H1 (cell line): ENCODE results near the gene LYPD3. TPM values are rescaled to one million over a fixed set of nuclear protein-coding genes. Genes with fewer than 3 reads are reported as not detected.

ENCODE experiments used
- CTCF ChIA-PET: fragments of 300-600 bp; sonication (Branson Sonifier 250); formaldehyde crosslinking; loops from one replicate; lab custom pipeline; 2021; ENCODE audit not compliant: partially characterized antibody; lab: Charles Lee
- POLR2A ChIA-PET: fragments of 300-600 bp; sonication (Branson Sonifier 250); formaldehyde crosslinking; loops from one replicate; lab custom pipeline; 2021; ENCODE audit warnings: inconsistent platforms; ENCODE audit not compliant: partially characterized antibody; lab: Charles Lee
- DNase-seq, 2 experiments: peaks; one replicate each; pipeline versions ENCODE4 v3.0.0 to v3.0.0-alpha.2; 2010 to 2022; ENCODE audit warnings: low spot score in 2 of 2, low read depth in 1 of 2, mixed read lengths in 1 of 2
- FAIRE-seq: peaks from 2 replicates; lab custom pipeline; 2011; peaks lifted over from hg19 to GRCh38; lab: Jason Lieb, UNC
- H2AFZ ChIP-seq: 2 replicates; pipeline ENCODE4 v1.8.1; 2012; ENCODE audit warnings: low read length, inconsistent platforms
- H2AK5ac ChIP-seq: 2 replicates; pipeline ENCODE4 v1.6.1; 2013; ENCODE audit warnings: low read depth, low read length
- H2BK120ac ChIP-seq: replicated peaks from 2 replicates; pipeline ENCODE3; 2013; ENCODE audit warnings: low read depth, low read length, inconsistent platforms
- H2BK12ac ChIP-seq: 2 replicates; pipeline ENCODE4 v1.6.1; 2013; ENCODE audit warnings: low read depth, low read length
- H2BK15ac ChIP-seq: 2 replicates; pipeline ENCODE4 v1.6.1; 2013; ENCODE audit warnings: low read length
- H2BK20ac ChIP-seq: 2 replicates; pipeline ENCODE4 v1.6.1; 2013; ENCODE audit warnings: low read length
- H2BK5ac ChIP-seq: 2 replicates; pipeline ENCODE4 v1.6.1; 2013; ENCODE audit warnings: low read depth, low read length
- H3K14ac ChIP-seq: 2 replicates; pipeline ENCODE4 v1.6.1; 2013; ENCODE audit warnings: inconsistent platforms; ENCODE audit not compliant: insufficient read length
- H3K18ac ChIP-seq: 2 replicates; pipeline ENCODE4 v1.6.1; 2013; ENCODE audit warnings: low read length; ENCODE audit errors: extremely low read depth
- H3K23ac ChIP-seq: 2 replicates; pipeline ENCODE4 v1.6.1; 2013; ENCODE audit warnings: inconsistent platforms; ENCODE audit not compliant: insufficient read length
- H3K23me2 ChIP-seq: 2 replicates; pipeline ENCODE4 v1.6.1; 2013; ENCODE audit warnings: low read depth, low read length
- H3K27ac ChIP-seq: 2 replicates; pipeline ENCODE4 v1.6.1; 2011; ENCODE audit warnings: low read depth, low read length, inconsistent platforms
- H3K27me3 ChIP-seq, 4 experiments: replicated peaks in 1 of 4; 1 replicate in 1 of 4; 2 replicates in 3 of 4; pipeline versions ENCODE4 v1.6.1 to v1.8.1; 2011 to 2013; ENCODE audit warnings: low read length in 3 of 4, mild to moderate bottlenecking in 3 of 4, inconsistent platforms in 2 of 4, mixed read lengths in 2 of 4, moderate library complexity in 1 of 4; ENCODE audit not compliant: control insufficient read depth in 3 of 4, insufficient read depth in 3 of 4; ENCODE audit errors: extremely low read depth in 1 of 4
- H3K36me3 ChIP-seq, 4 experiments: 2 replicates each; pipeline versions ENCODE4 v1.6.1 to v1.8.1; 2011 to 2013; ENCODE audit warnings: mild to moderate bottlenecking in 4 of 4, low read length in 3 of 4, moderate library complexity in 2 of 4, control low read depth in 1 of 4, inconsistent platforms in 1 of 4; ENCODE audit not compliant: insufficient read depth in 4 of 4, control insufficient read depth in 2 of 4
- H3K4ac ChIP-seq: replicated peaks from 2 replicates; pipeline ENCODE3; 2013; ENCODE audit warnings: low read length, low read depth, mixed read lengths, inconsistent platforms; ENCODE audit not compliant: insufficient read length
- H3K4me1 ChIP-seq, 4 experiments: replicated peaks in 1 of 4; 1 replicate in 1 of 4; 2 replicates in 3 of 4; pipeline versions ENCODE4 v1.6.1 to v1.8.1; 2011 to 2013; ENCODE audit warnings: low read length in 3 of 4, inconsistent platforms in 2 of 4, mixed read lengths in 1 of 4; ENCODE audit not compliant: insufficient read depth in 4 of 4, control insufficient read depth in 3 of 4
- H3K4me2 ChIP-seq, 2 experiments: 2 replicates each; pipeline versions ENCODE4 v1.6.1 to v1.8.1; 2011 to 2013; ENCODE audit warnings: low read depth in 2 of 2, low read length in 2 of 2, control low read depth in 1 of 2, inconsistent platforms in 1 of 2, mild to moderate bottlenecking in 1 of 2; ENCODE audit not compliant: insufficient read depth in 1 of 2
- H3K4me3 ChIP-seq, 4 experiments: fragments of 200-600, 300-600 bp in 1 of 4; sonication (generic), shearing (Covaris generic), sonication (Bioruptor Twin) in 1 of 4; 2 replicates each; pipeline versions ENCODE4 v1.5.1 to v1.8.1; 2011 to 2016; ENCODE audit warnings: low read length in 4 of 4, low read depth in 3 of 4, control low read depth in 2 of 4, inconsistent platforms in 2 of 4, mild to moderate bottlenecking in 2 of 4, mixed read lengths in 1 of 4, moderate library complexity in 1 of 4; ENCODE audit not compliant: insufficient read depth in 2 of 4; ENCODE audit errors: extremely low read depth in 1 of 4
- H3K56ac ChIP-seq: replicated peaks from 2 replicates; pipeline ENCODE3; 2013; ENCODE audit warnings: low read depth, mild to moderate bottlenecking, mixed read lengths, low read length, inconsistent platforms; ENCODE audit not compliant: insufficient read length
- H3K79me1 ChIP-seq: 2 replicates; pipeline ENCODE4 v1.6.1; 2013; ENCODE audit warnings: low read depth, low read length, control low read depth
- H3K79me2 ChIP-seq, 2 experiments: 2 replicates each; pipeline versions ENCODE4 v1.6.1 to v1.8.1; 2012 to 2013; ENCODE audit warnings: low read length in 2 of 2, mild to moderate bottlenecking in 2 of 2, inconsistent platforms in 1 of 2; ENCODE audit not compliant: insufficient read depth in 2 of 2, control insufficient read depth in 1 of 2
- H3K9ac ChIP-seq, 4 experiments: replicated peaks in 1 of 4; 1 replicate in 1 of 4; 2 replicates in 3 of 4; pipeline versions ENCODE4 v1.6.1 to v1.8.1; 2011 to 2013; ENCODE audit warnings: low read depth in 3 of 4, low read length in 3 of 4, control low read depth in 2 of 4, mild to moderate bottlenecking in 2 of 4, moderate library complexity in 2 of 4, inconsistent platforms in 1 of 4; ENCODE audit errors: extremely low read depth in 1 of 4
- H3K9me3 ChIP-seq, 2 experiments: 2 replicates each; pipeline versions ENCODE4 v1.6.1 to v1.8.1; 2012 to 2013; ENCODE audit warnings: mild to moderate bottlenecking in 2 of 2, moderate library complexity in 2 of 2, control low read depth in 1 of 2, inconsistent platforms in 1 of 2, low read depth in 1 of 2, low read length in 1 of 2, mixed read lengths in 1 of 2; ENCODE audit not compliant: insufficient read depth in 2 of 2
- H4K20me1 ChIP-seq, 2 experiments: replicated peaks in 1 of 2; 2 replicates each; pipeline versions ENCODE3 to v1.8.1; 2011 to 2013; ENCODE audit warnings: inconsistent platforms in 2 of 2, low read length in 2 of 2, mild to moderate bottlenecking in 1 of 2; ENCODE audit not compliant: insufficient read depth in 2 of 2, control insufficient read depth in 1 of 2
- H4K5ac ChIP-seq: 2 replicates; pipeline ENCODE4 v1.6.1; 2013; ENCODE audit warnings: low read length, low read depth, mixed read lengths, inconsistent platforms; ENCODE audit not compliant: insufficient read length
- H4K8ac ChIP-seq: 2 replicates; pipeline ENCODE4 v1.8.0; 2013; ENCODE audit warnings: mild to moderate bottlenecking, moderate library complexity, low read length, inconsistent platforms; ENCODE audit not compliant: insufficient read depth; ENCODE audit errors: extremely low read depth
- H4K91ac ChIP-seq: replicated peaks from 2 replicates; pipeline ENCODE3; 2013; ENCODE audit warnings: low read length, mixed read lengths, inconsistent platforms; ENCODE audit not compliant: insufficient read length
- BACH1 ChIP-seq: IDR thresholded peaks from 2 replicates; pipeline ENCODE4 v1.6.1; 2012; ENCODE audit warnings: low read length, improper control_type of control experiment
- BCL11A ChIP-seq, 2 experiments: IDR thresholded peaks; one replicate each; pipeline ENCODE4 v1.6.1; 2011; ENCODE audit warnings: low read depth in 2 of 2, low read length in 2 of 2, mild to moderate bottlenecking in 2 of 2
- BRCA1 ChIP-seq: IDR thresholded peaks from 2 replicates; pipeline ENCODE4 v1.6.1; 2012; ENCODE audit warnings: low read depth, low read length, improper control_type of control experiment
- CBX5 ChIP-seq: fragments of 300-800, 300-1000 bp; sonication (generic); IDR thresholded peaks from 2 replicates; pipeline ENCODE4 v1.7.1; 2016; ENCODE audit warnings: antibody characterized with exemption, low read length, low read depth
- CBX8 ChIP-seq: fragments of 300-800, 300-1000 bp; sonication (generic); IDR thresholded peaks from 2 replicates; pipeline ENCODE4 v1.7.1; 2016; ENCODE audit warnings: low read depth, low read length, borderline replicate concordance
- EGR1 ChIP-seq: IDR thresholded peaks from 2 replicates; pipeline ENCODE4 v1.6.1; 2011; ENCODE audit warnings: low read depth, low read length, borderline replicate concordance
- HDAC2 ChIP-seq, 2 experiments: fragments of 300-600 bp in 1 of 2; sonication (generic) in 1 of 2; IDR thresholded peaks; 2 replicates each; pipeline ENCODE4 v1.6.1; 2011 to 2012; ENCODE audit warnings: low read depth in 2 of 2, low read length in 2 of 2, mild to moderate bottlenecking in 2 of 2, moderate library complexity in 2 of 2, borderline replicate concordance in 1 of 2, inconsistent platforms in 1 of 2
- KDM4A ChIP-seq: IDR thresholded peaks from one replicate; pipeline ENCODE4 v1.7.1; 2012; ENCODE audit warnings: low read depth, mild to moderate bottlenecking, moderate library complexity, low read length, inconsistent platforms; ENCODE audit not compliant: severe bottlenecking
- KDM5A ChIP-seq: fragments of 200-600 bp; IDR thresholded peaks from 2 replicates; pipeline ENCODE4 v1.7.1; 2012; ENCODE audit warnings: mild to moderate bottlenecking, low read length, inconsistent platforms, mixed read lengths
- MAX ChIP-seq: IDR thresholded peaks from 2 replicates; pipeline ENCODE4 v1.6.1; 2012; ENCODE audit warnings: inconsistent platforms
- SIRT6 ChIP-seq: IDR thresholded peaks from one replicate; pipeline ENCODE4 v1.7.1; 2012; ENCODE audit warnings: low read length, inconsistent platforms
- SIX5 ChIP-seq: IDR thresholded peaks from 2 replicates; pipeline ENCODE4 v1.6.1; 2011; ENCODE audit warnings: mild to moderate bottlenecking, low read depth, low read length
- WGBS, 2 experiments: shearing (Covaris generic) in 1 of 2; methylation state at CpG; one replicate each; pipeline versions ENCODE4 v1.1.6 to v1.1.7; 2013 to 2015; ENCODE audit warnings: low lambda C conversion rate in 2 of 2, mixed read lengths in 2 of 2, inconsistent platforms in 1 of 2, low coverage in 1 of 2, missing lambda C conversion rate in 1 of 2; ENCODE audit not compliant: insufficient replicate concordance in 2 of 2, insufficient coverage in 1 of 2, insufficient read length in 1 of 2; ENCODE audit errors: extremely low coverage in 1 of 2, missing lambda C conversion rate in 1 of 2; 5-methylcytosine and 5-hydroxymethylcytosine counted together
- polyA plus RNA-seq, 7 experiments: library from polyadenylated mRNA; depleted of rRNA in 3 of 7; stranded (reverse) in 5 of 7; unstranded in 2 of 7; fragments of >200 nt in 5 of 7; fragments of 200-250 nt in 2 of 7; gene quantifications; 1 replicate in 5 of 7; 2 replicates in 1 of 7; 4 replicates in 1 of 7; pipeline versions ENCODE4 v1.2.1 to v1.2.3, GENCODE V29; 2011 to 2013; ENCODE audit warnings: missing spikeins in 2 of 7, mixed read lengths in 2 of 7
- total RNA-seq: library from RNA; stranded (reverse); fragmentation: NEBNext Ultra II Directional; extraction: Animal tissue kit (Norgen Biotek cat#: 25700); gene quantifications from 2 replicates; pipeline ENCODE4 v1.2.1, GENCODE V29; 2021
- TF ChIP-seq, protein P1 (sequence below): IDR thresholded peaks from 2 replicates; pipeline ENCODE4 v1.6.1; 2012; ENCODE audit warnings: inconsistent platforms

Gene LYPD3
- total and polyA plus RNA-seq, 2 of the 8 experiments (the other 6 are each of a cell fraction or from before 2014, with no cell fraction given): 4.1 to 16.4 TPM

DNA sequence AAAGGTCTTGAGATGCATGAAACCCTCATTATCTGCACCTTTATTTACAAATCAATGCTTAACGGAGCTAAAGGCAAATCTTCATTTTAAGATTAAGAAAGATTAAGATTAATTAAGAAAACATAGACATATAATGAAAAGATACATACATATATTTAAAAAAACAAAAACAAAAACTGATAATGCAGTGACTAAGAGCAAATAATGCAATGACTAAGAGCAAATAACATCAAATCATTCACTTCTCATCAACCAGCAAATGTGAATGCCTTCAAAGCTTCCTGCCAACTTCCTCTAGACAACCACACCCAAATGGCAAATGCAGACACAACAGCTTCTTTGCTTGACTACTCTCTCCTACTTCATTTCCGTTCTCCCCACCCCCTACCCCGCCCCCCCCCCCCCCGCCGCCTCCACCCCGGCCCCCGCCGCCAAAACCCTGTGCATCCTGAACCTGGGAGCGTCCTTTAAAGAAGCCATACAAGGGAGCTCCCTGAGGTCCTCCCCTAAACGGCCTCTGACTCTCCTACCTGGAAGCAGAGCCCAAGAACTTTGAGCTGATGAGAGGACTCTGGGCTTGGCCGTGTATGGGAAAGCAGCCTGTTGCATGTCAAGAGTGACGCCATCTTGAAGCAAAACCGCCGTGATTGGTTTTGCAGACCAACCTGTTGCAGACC lies 26.2 kb downstream of the LYPD3 start:
- no peak overlapping the region for H3K4me3 ChIP-seq
- no peak overlapping the region for H3K23ac ChIP-seq
- no peak overlapping the region for H2BK12ac ChIP-seq
- no peak overlapping the region for H4K5ac ChIP-seq
- no peaks in the 10 kb centered on the region for H3K27me3 ChIP-seq
- H2BK20ac ChIP-seq: no peak overlapping the region
- no peak overlapping the region for H4K8ac ChIP-seq
- no peaks in the 10 kb centered on the region for H3K23me2 ChIP-seq
- no peak overlapping the region for H3K4ac ChIP-seq
- H3K36me3 ChIP-seq: no peaks in the 10 kb centered on the region
- H3K4me2 ChIP-seq: no peak overlapping the region
- H2BK120ac ChIP-seq: no peak overlapping the region
- no peak overlapping the region for H3K18ac ChIP-seq
- H3K79me2 ChIP-seq: no peaks in the 10 kb centered on the region
- H3K9me3 ChIP-seq: no peaks in the 10 kb centered on the region
- FAIRE-seq: no peak
- no peak overlapping the region for H2BK15ac ChIP-seq
- ChIA-PET POLR2A (no interaction called here), CTCF (interaction anchor here (0.5 to 3.0 kb wide), 5 partner anchors 8 to 81 kb away, joined by 3 to 12 read pairs (median 7); no protein-coding TSS in a partner anchor)
- no peak overlapping the region for H2BK5ac ChIP-seq
- no peak overlapping the region for H3K14ac ChIP-seq
- no peak overlapping the region for H3K27ac ChIP-seq
- no peak overlapping the region for H4K91ac ChIP-seq
- 77% methylated on average over 14 of the region's 14 CpGs; no CpG with 5 or more reads in 1 of the 2 experiments for WGBS, 2 experiments
- no peaks in the 10 kb centered on the region for H3K4me1 ChIP-seq
- no peaks in the 10 kb centered on the region for H4K20me1 ChIP-seq
- H2AFZ ChIP-seq: no peak overlapping the region
- TF ChIP-seq KDM5A (no peak), SIRT6 (no peak), CBX5 (no peak), MAX (no peak), CBX8 (no peak), BRCA1 (no peak), KDM4A (no peak), BACH1 (no peak), HDAC2 (IDR thresholded peaks at IDR 0.05; ENCODE audit: borderline replicate concordance in 1 of 2, low read depth in 2 of 2, low read length in 2 of 2) (no peak), SIX5 (no peak), BCL11A (IDR thresholded peaks at IDR 0.05; ENCODE audit: low read depth in 2 of 2, low read length in 2 of 2) (no peak), EGR1 (no peak)
- TF ChIP-seq, protein P1, sequence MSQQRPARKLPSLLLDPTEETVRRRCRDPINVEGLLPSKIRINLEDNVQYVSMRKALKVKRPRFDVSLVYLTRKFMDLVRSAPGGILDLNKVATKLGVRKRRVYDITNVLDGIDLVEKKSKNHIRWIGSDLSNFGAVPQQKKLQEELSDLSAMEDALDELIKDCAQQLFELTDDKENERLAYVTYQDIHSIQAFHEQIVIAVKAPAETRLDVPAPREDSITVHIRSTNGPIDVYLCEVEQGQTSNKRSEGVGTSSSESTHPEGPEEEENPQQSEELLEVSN: no peak
- no peak overlapping the region for H3K9ac ChIP-seq
- no peak overlapping the region for H2AK5ac ChIP-seq
- DNase-seq: no peak
- no peak overlapping the region for H3K56ac ChIP-seq
- no peaks in the 10 kb centered on the region for H3K79me1 ChIP-seq
